ENCODE data around the gene TMTC2. TPM values are rescaled to one million over a fixed set of nuclear protein-coding genes. Genes with fewer than 3 reads are reported as not detected.

Gene TMTC2
- total RNA-seq, 2 experiments from 2014 or later, result 1.8 to 2.1 TPM

DNA sequence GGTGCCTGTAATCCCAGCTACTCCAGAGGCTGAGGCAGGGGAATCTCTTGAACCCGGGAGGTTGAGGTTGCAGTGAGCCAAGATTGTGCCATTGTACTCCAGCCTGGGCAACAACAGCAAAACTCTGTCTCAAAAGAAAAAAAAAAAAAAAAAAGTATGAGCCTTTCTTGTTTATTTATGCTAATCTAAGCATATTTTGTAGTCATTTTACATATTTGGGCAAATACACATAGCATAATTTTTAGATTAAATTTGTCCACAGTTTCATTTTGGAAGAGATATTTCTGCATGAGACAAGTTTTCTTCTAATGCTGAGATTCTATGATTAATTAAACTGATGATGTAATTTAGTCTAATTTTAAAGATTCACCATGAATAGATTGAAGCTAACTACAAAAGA is 494.4 kb downstream of the TMTC2 start:
- intact Hi-C loops (cut with DNase I, micrococcal nuclease), result no loop called here
- ChIA-PET POLR2A (no interaction called here), CTCF (no interaction called here)

DNA sequence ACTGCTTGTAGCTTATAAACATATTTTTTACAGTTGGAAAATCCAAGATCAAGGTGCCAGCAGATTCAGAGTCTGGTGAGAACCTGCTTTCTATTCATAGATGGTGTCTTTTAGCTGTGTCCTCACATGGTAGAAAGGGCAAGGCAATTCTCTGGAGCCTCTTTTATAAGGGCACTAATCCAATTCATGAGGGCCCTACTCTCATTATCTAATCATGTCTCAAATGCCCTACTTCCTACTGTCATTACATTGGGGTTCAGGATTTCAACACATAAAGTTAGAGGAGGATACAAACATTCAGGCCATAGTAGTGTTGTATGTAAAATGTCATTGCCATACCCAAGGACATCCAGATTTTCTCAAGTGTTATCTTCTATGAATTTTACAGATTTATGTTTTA is 496.4 kb downstream of the TMTC2 start:
- H3K36me3 ChIP-seq (ENCODE audit: insufficient read depth, low read length), result no peaks in the 10 kb centered on the region
- Mint-ChIP-seq H3K4me3 (no peak overlapping the region), H3K27ac (no peak overlapping the region), H3K4me1 (ENCODE audit: low read depth) (no peaks in the 10 kb centered on the region), H3K9me3 (no peaks in the 10 kb centered on the region), H3K36me3 (ENCODE audit: low read depth) (no peaks in the 10 kb centered on the region), H3K27me3 (no peaks in the 10 kb centered on the region)
- no peaks in the 10 kb centered on the region for H3K9me3 ChIP-seq (ENCODE audit: control insufficient read depth in 1 of 2, insufficient read depth in 1 of 2, low read length in 2 of 2)
- intact Hi-C loops (cut with DNase I, micrococcal nuclease), result no loop called here
- CTCF ChIA-PET, result no interaction called here
- no peak overlapping the region for H3K27ac ChIP-seq (ENCODE audit: low read depth in 1 of 2, low read length in 2 of 2)
- DNase-seq (no peak), ATAC-seq (ENCODE audit: poor library complexity) (no peak)
- no peaks in the 10 kb centered on the region for H3K27me3 ChIP-seq (ENCODE audit: control insufficient read depth in 1 of 2, insufficient read depth in 2 of 2, low read length in 2 of 2)
- no peaks in the 10 kb centered on the region for H3K4me1 ChIP-seq (ENCODE audit: insufficient read depth, low read length)
- POLR2A ChIA-PET, result no interaction called here
- no peak overlapping the region for H3K4me3 ChIP-seq (ENCODE audit: low read length)
- TF ChIP-seq, protein P1, sequence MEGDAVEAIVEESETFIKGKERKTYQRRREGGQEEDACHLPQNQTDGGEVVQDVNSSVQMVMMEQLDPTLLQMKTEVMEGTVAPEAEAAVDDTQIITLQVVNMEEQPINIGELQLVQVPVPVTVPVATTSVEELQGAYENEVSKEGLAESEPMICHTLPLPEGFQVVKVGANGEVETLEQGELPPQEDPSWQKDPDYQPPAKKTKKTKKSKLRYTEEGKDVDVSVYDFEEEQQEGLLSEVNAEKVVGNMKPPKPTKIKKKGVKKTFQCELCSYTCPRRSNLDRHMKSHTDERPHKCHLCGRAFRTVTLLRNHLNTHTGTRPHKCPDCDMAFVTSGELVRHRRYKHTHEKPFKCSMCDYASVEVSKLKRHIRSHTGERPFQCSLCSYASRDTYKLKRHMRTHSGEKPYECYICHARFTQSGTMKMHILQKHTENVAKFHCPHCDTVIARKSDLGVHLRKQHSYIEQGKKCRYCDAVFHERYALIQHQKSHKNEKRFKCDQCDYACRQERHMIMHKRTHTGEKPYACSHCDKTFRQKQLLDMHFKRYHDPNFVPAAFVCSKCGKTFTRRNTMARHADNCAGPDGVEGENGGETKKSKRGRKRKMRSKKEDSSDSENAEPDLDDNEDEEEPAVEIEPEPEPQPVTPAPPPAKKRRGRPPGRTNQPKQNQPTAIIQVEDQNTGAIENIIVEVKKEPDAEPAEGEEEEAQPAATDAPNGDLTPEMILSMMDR (IDR thresholded peaks at IDR 0.05), result no peak

More for the DNA sequence above, 494.4 kb downstream of the TMTC2 start:
- no peak overlapping the region for H3K27ac ChIP-seq (ENCODE audit: low read depth in 1 of 2, low read length in 2 of 2)
- no peaks in the 10 kb centered on the region for H3K9me3 Mint-ChIP-seq
- H3K4me3 Mint-ChIP-seq, result no peak overlapping the region
- no peaks in the 10 kb centered on the region for H3K27me3 Mint-ChIP-seq
- H3K9me3 ChIP-seq (ENCODE audit: control insufficient read depth in 1 of 2, insufficient read depth in 1 of 2, low read length in 2 of 2), result peaks cover 0 to 3% of the 10 kb centered on the region in 2 experiments
- no peak overlapping the region for H3K4me3 ChIP-seq (ENCODE audit: low read length)
- no peaks in the 10 kb centered on the region for H3K4me1 Mint-ChIP-seq (ENCODE audit: low read depth)
- H3K36me3 Mint-ChIP-seq (ENCODE audit: low read depth), result no peaks in the 10 kb centered on the region
- no peaks in the 10 kb centered on the region for H3K27me3 ChIP-seq (ENCODE audit: control insufficient read depth in 1 of 2, insufficient read depth in 2 of 2, low read length in 2 of 2)
- H3K27ac Mint-ChIP-seq, result no peak overlapping the region
- ATAC-seq (ENCODE audit: poor library complexity) (no peak), DNase-seq (no peak)
- H3K36me3 ChIP-seq (ENCODE audit: insufficient read depth, low read length), result no peaks in the 10 kb centered on the region
- TF ChIP-seq, protein P1 (IDR thresholded peaks at IDR 0.05), result no peak
- H3K4me1 ChIP-seq (ENCODE audit: insufficient read depth, low read length), result no peaks in the 10 kb centered on the region

Measured in CD4-positive, alpha-beta T cell (primary cell).